ENCODE results near the gene COL20A1.

GRCh38 chr20:63369724-63370617 is 77.0 kb downstream of the COL20A1 start:
- TF ChIP-seq, protein P1, sequence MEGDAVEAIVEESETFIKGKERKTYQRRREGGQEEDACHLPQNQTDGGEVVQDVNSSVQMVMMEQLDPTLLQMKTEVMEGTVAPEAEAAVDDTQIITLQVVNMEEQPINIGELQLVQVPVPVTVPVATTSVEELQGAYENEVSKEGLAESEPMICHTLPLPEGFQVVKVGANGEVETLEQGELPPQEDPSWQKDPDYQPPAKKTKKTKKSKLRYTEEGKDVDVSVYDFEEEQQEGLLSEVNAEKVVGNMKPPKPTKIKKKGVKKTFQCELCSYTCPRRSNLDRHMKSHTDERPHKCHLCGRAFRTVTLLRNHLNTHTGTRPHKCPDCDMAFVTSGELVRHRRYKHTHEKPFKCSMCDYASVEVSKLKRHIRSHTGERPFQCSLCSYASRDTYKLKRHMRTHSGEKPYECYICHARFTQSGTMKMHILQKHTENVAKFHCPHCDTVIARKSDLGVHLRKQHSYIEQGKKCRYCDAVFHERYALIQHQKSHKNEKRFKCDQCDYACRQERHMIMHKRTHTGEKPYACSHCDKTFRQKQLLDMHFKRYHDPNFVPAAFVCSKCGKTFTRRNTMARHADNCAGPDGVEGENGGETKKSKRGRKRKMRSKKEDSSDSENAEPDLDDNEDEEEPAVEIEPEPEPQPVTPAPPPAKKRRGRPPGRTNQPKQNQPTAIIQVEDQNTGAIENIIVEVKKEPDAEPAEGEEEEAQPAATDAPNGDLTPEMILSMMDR (IDR thresholded peaks at IDR 0.05) = no peak
- TF ChIP-seq POLR2A (IDR thresholded peaks at IDR 0.05) (no peak), POLR2AphosphoS5 (IDR thresholded peaks at IDR 0.05) (no peak), EP300 (IDR thresholded peaks at IDR 0.05) (no peak)

Data from stomach (tissue), 4 donors.